HEK293 (cell line): ENCODE results near the gene FIG4.

Source experiments
- CTCF ChIA-PET: fragments of 350-600 bp; formaldehyde crosslinking; extraction: SDS; loops from one replicate; lab custom pipeline; 2021; ENCODE audit warnings: antibody characterized with exemption; lab: Yijun Ruan, JAX
- POLR2A ChIA-PET: fragments of 300-600 bp; formaldehyde crosslinking; extraction: SDS; loops from one replicate; lab custom pipeline; 2020; ENCODE audit warnings: antibody characterized with exemption, inconsistent platforms; lab: Yijun Ruan, JAX
- H3K27ac ChIP-seq: fragments of 200-500 bp; sonication (Bioruptor generic); 2 replicates; pipeline ENCODE4 v1.5.1; 2014; ENCODE audit warnings: low read depth, low read length, control low read depth, inconsistent platforms; ENCODE audit errors: extremely low read depth
- H3K36me3 ChIP-seq, 2 experiments: fragments of 200-500 bp in 1 of 2; sonication (Bioruptor generic) in 1 of 2; 1 replicate in 1 of 2; 2 replicates in 1 of 2; pipeline ENCODE4 v1.5.1; 2014 to 2017; ENCODE audit warnings: inconsistent platforms in 2 of 2, low read length in 2 of 2; ENCODE audit not compliant: control insufficient read depth in 2 of 2, insufficient read depth in 1 of 2
- H3K4me1 ChIP-seq: fragments of 200-500 bp; sonication (Bioruptor generic); 2 replicates; pipeline ENCODE4 v1.5.1; 2014; ENCODE audit warnings: mild to moderate bottlenecking, low read length, inconsistent platforms; ENCODE audit not compliant: control insufficient read depth, insufficient read depth
- H3K4me3 ChIP-seq: 2 replicates; pipeline ENCODE4 v1.5.1; 2011; ENCODE audit warnings: low read depth, mild to moderate bottlenecking, control low read depth, low read length, moderate library complexity
- H3K9me3 ChIP-seq: fragments of 200-500 bp; sonication (Bioruptor generic); 2 replicates; pipeline ENCODE4 v1.5.1; 2014; ENCODE audit warnings: low read depth, low read length, inconsistent platforms; ENCODE audit not compliant: control insufficient read depth, insufficient read depth
- BCL6B ChIP-seq: fragments of 450-650 bp; formaldehyde crosslinking; IDR thresholded peaks from 2 replicates; pipeline ENCODE4 v1.5.1; 2017; ENCODE audit warnings: missing biosample characterization, missing genetic modification characterization
- KLF1 ChIP-seq: fragments of 450-650 bp; formaldehyde crosslinking; IDR thresholded peaks from 2 replicates; pipeline ENCODE4 v1.5.1; 2016; ENCODE audit warnings: missing biosample characterization, missing genetic modification characterization
- OVOL3 ChIP-seq: fragments of 450-650 bp; formaldehyde crosslinking; IDR thresholded peaks from 2 replicates; pipeline ENCODE4 v1.5.1; 2016; ENCODE audit warnings: missing biosample characterization, missing genetic modification characterization
- PRDM2 ChIP-seq: fragments of 450-650 bp; formaldehyde crosslinking; IDR thresholded peaks from 2 replicates; pipeline ENCODE4 v1.5.1; 2016; ENCODE audit warnings: missing biosample characterization, missing genetic modification characterization, borderline replicate concordance
- REPIN1 ChIP-seq: fragments of 450-650 bp; formaldehyde crosslinking; IDR thresholded peaks from 2 replicates; pipeline ENCODE4 v1.5.1; 2017; ENCODE audit warnings: missing biosample characterization, missing genetic modification characterization, low read depth
- ZBTB8A ChIP-seq: fragments of 450-650 bp; formaldehyde crosslinking; IDR thresholded peaks from 2 replicates; pipeline ENCODE4 v1.5.1; 2016; ENCODE audit warnings: missing biosample characterization, missing genetic modification characterization
- ZFHX2 ChIP-seq: fragments of 450-650 bp; formaldehyde crosslinking; conservative IDR thresholded peaks from 2 replicates; pipeline ENCODE4 v1.5.1; 2016; ENCODE audit warnings: missing biosample characterization, missing genetic modification characterization
- ZNF10 ChIP-seq: fragments of 450-650 bp; formaldehyde crosslinking; IDR thresholded peaks from 2 replicates; pipeline ENCODE4 v1.5.1; 2017; ENCODE audit warnings: missing biosample characterization, missing genetic modification characterization
- ZNF132 ChIP-seq: fragments of 450-650 bp; formaldehyde crosslinking; IDR thresholded peaks from 2 replicates; pipeline ENCODE4 v1.5.1; 2017; ENCODE audit warnings: missing biosample characterization, missing genetic modification characterization, borderline replicate concordance
- ZNF133 ChIP-seq: fragments of 450-650 bp; formaldehyde crosslinking; IDR thresholded peaks from 2 replicates; pipeline ENCODE4 v1.5.1; 2016; ENCODE audit warnings: missing biosample characterization, missing genetic modification characterization
- ZNF16 ChIP-seq: fragments of 450-650 bp; formaldehyde crosslinking; IDR thresholded peaks from 2 replicates; pipeline ENCODE4 v1.5.1; 2016; ENCODE audit warnings: low read depth, missing biosample characterization, missing genetic modification characterization
- ZNF169 ChIP-seq: fragments of 450-650 bp; formaldehyde crosslinking; IDR thresholded peaks from 2 replicates; pipeline ENCODE4 v1.5.1; 2016; ENCODE audit warnings: missing biosample characterization, missing genetic modification characterization
- ZNF184 ChIP-seq: fragments of 450-650 bp; IDR thresholded peaks from 2 replicates; pipeline ENCODE4 v1.5.1; 2018; ENCODE audit warnings: missing biosample characterization, mild to moderate bottlenecking, missing genetic modification characterization
- ZNF19 ChIP-seq: fragments of 450-650 bp; formaldehyde crosslinking; IDR thresholded peaks from 2 replicates; pipeline ENCODE4; 2016; ENCODE audit warnings: missing biosample characterization, missing genetic modification characterization, low read depth
- ZNF2 ChIP-seq: fragments of 450-650 bp; formaldehyde crosslinking; IDR thresholded peaks from 2 replicates; pipeline ENCODE4 v1.5.1; 2016; ENCODE audit warnings: missing biosample characterization, missing genetic modification characterization
- ZNF324 ChIP-seq: fragments of 450-650 bp; formaldehyde crosslinking; IDR thresholded peaks from 2 replicates; pipeline ENCODE4 v1.5.1; 2016; ENCODE audit warnings: missing biosample characterization, missing genetic modification characterization
- ZNF362 ChIP-seq: fragments of 450-650 bp; formaldehyde crosslinking; IDR thresholded peaks from 2 replicates; pipeline ENCODE4 v1.5.1; 2016; ENCODE audit warnings: missing biosample characterization, missing genetic modification characterization
- ZNF391 ChIP-seq: fragments of 450-650 bp; formaldehyde crosslinking; IDR thresholded peaks from 2 replicates; pipeline ENCODE4 v1.5.1; 2016; ENCODE audit warnings: low read depth, missing biosample characterization, missing genetic modification characterization, borderline replicate concordance
- ZNF473 ChIP-seq: fragments of 450-650 bp; formaldehyde crosslinking; IDR thresholded peaks from 2 replicates; pipeline ENCODE4 v1.5.1; 2017; ENCODE audit warnings: missing biosample characterization, missing genetic modification characterization
- ZNF544 ChIP-seq: fragments of 450-650 bp; formaldehyde crosslinking; IDR thresholded peaks from 2 replicates; pipeline ENCODE4 v1.5.0; 2017; ENCODE audit warnings: missing biosample characterization, missing genetic modification characterization
- ZNF626 ChIP-seq: fragments of 450-650 bp; sonication (Bioruptor Pico); formaldehyde crosslinking; IDR thresholded peaks from 2 replicates; pipeline ENCODE4 v1.5.1; 2018; ENCODE audit warnings: missing biosample characterization, missing genetic modification characterization, inconsistent platforms
- ZNF701 ChIP-seq: fragments of 450-650 bp; formaldehyde crosslinking; IDR thresholded peaks from 2 replicates; pipeline ENCODE4 v1.5.1; 2016; ENCODE audit warnings: missing biosample characterization, missing genetic modification characterization
- ZSCAN23 ChIP-seq: fragments of 450-650 bp; formaldehyde crosslinking; IDR thresholded peaks from 2 replicates; pipeline ENCODE4 v1.5.1; 2016; ENCODE audit warnings: missing biosample characterization, missing genetic modification characterization
- ZXDB ChIP-seq: fragments of 450-650 bp; formaldehyde crosslinking; IDR thresholded peaks from 2 replicates; pipeline ENCODE4 v1.5.1; 2016; ENCODE audit warnings: missing biosample characterization, missing genetic modification characterization
- TF ChIP-seq, protein P1 (sequence below): fragments of 450-650 bp; formaldehyde crosslinking; IDR thresholded peaks from 2 replicates; pipeline ENCODE4 v1.5.1; 2016; ENCODE audit warnings: missing biosample characterization, missing genetic modification characterization
- TF ChIP-seq, protein P2 (sequence below): fragments of 450-650 bp; formaldehyde crosslinking; IDR thresholded peaks from 2 replicates; pipeline ENCODE4 v1.5.1; 2016; ENCODE audit warnings: missing biosample characterization, missing genetic modification characterization

FIG4 gene

DNA sequence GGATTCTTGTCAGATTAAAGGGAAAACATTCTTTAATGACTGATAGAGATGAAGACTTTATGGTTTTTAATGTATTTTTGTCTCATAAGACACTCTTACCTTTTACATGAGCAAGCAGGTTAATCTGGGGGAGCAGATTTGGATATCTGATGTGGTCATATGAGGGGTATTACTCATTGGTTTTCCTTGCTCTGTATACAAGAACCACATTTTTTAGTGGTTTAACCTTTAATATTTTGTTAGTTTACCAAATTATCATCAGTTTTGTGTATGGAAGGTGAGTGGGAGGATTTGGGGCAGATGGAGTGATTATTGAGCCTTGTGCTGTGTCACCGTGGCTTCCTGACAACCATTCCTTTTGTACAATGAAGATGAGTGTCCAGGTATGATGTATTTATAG, 112.9 kb downstream of the FIG4 start:
- no peaks in the 10 kb centered on the region for H3K9me3 ChIP-seq
- POLR2A ChIA-PET: no interaction called here
- H3K4me3 ChIP-seq: no peak overlapping the region
- peaks cover 3% of the 10 kb centered on the region; the same call in 1 of the 2 replicates for H3K4me1 ChIP-seq
- no peak for TF ChIP-seq ZNF701 (tag by site-specific recombination)
- no peak for TF ChIP-seq ZNF544
- TF ChIP-seq ZNF362 (tag by site-specific recombination): no peak
- TF ChIP-seq ZNF2 (tag by site-specific recombination): no peak
- TF ChIP-seq ZNF324 (tag by site-specific recombination): no peak
- TF ChIP-seq, protein P1, sequence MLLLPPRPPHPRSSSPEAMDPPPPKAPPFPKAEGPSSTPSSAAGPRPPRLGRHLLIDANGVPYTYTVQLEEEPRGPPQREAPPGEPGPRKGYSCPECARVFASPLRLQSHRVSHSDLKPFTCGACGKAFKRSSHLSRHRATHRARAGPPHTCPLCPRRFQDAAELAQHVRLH (tag by site-specific recombination): no peak
- TF ChIP-seq REPIN1: no peak
- TF ChIP-seq ZNF169 (tag by site-specific recombination): no peak
- TF ChIP-seq KLF1 (tag by site-specific recombination): no peak
- no peak for TF ChIP-seq ZNF132 (tag by site-specific recombination)
- peaks cover 0 to 6% of the 10 kb centered on the region in 2 experiments; a peak in 1 of 3 replicates for H3K36me3 ChIP-seq
- no peak overlapping the region for H3K27ac ChIP-seq
- CTCF ChIA-PET: interaction anchor here (0.6 kb wide), 1 partner anchor 410 kb away, joined by 3 read pairs; no protein-coding TSS in a partner anchor

DNA sequence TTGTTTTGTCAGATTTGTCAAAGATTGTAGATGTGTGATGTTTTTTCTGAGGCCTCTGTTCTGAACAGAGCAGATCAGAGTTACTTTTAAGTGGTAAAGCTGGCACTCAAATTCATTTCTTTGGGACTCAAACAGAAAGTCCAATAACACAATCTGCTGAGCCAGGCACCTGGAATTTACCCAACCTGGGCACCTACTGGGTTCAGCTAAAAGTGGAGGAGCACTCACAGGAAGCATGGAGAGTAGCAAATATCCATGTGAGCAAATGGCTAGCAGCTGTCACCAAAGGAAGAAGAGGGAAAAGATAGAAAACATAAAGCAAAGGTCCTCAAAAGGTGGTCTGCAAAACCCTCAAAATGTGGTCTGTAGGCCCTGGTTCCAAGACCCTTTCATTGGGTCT, 116.8 kb downstream of the FIG4 start:
- ChIA-PET CTCF (no interaction called here), POLR2A (no interaction called here)
- Histone ChIP-seq H3K4me1 (peaks cover 3% of the 10 kb centered on the region; the same call in 1 of the 2 replicates), H3K4me3 (no peak overlapping the region), H3K9me3 (no peaks in the 10 kb centered on the region), H3K36me3 (no peaks in the 10 kb centered on the region), H3K27ac (no peak overlapping the region)
- TF ChIP-seq ZNF10 (tag by site-specific recombination) (no peak), ZNF391 (tag by site-specific recombination) (no peak), ZFHX2 (no peak), ZNF626 (tag by site-specific recombination) (no peak), ZSCAN23 (no peak), ZNF19 (tag by site-specific recombination) (no peak), ZNF473 (tag by site-specific recombination) (no peak), OVOL3 (tag by site-specific recombination) (no peak), BCL6B (tag by site-specific recombination) (no peak), ZNF184 (no peak), ZXDB (tag by site-specific recombination) (no peak), ZBTB8A (tag by site-specific recombination) (no peak), ZNF16 (tag by site-specific recombination) (no peak), PRDM2 (tag by site-specific recombination) (no peak), ZNF133 (tag by site-specific recombination) (no peak)
- TF ChIP-seq, protein P2, sequence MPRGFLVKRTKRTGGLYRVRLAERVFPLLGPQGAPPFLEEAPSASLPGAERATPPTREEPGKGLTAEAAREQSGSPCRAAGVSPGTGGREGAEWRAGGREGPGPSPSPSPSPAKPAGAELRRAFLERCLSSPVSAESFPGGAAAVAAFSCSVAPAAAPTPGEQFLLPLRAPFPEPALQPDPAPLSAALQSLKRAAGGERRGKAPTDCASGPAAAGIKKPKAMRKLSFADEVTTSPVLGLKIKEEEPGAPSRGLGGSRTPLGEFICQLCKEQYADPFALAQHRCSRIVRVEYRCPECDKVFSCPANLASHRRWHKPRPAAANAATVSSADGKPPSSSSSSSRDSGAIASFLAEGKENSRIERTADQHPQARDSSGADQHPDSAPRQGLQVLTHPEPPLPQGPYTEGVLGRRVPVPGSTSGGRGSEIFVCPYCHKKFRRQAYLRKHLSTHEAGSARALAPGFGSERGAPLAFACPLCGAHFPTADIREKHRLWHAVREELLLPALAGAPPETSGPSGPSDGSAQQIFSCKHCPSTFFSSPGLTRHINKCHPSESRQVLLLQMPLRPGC: no peak
- TF ChIP-seq, protein P1 (tag by site-specific recombination): no peak
